K562 treated with DMSO at 1 percent for 12 hours (cell line): ENCODE results near the gene RPL27A. TPM values are rescaled to one million over a fixed set of nuclear protein-coding genes. Genes with fewer than 3 reads are reported as not detected.

Experiments
- total RNA-seq: library from RNA; unstranded; fragments of 300-600 nt; gene quantifications from 2 replicates; pipeline ENCODE4 v1.2.3, GENCODE V29; 2022; ENCODE audit not compliant: insufficient read depth

The RPL27A gene
- 2,009 and 2,697 TPM in 2 replicates for total RNA-seq

DNA sequence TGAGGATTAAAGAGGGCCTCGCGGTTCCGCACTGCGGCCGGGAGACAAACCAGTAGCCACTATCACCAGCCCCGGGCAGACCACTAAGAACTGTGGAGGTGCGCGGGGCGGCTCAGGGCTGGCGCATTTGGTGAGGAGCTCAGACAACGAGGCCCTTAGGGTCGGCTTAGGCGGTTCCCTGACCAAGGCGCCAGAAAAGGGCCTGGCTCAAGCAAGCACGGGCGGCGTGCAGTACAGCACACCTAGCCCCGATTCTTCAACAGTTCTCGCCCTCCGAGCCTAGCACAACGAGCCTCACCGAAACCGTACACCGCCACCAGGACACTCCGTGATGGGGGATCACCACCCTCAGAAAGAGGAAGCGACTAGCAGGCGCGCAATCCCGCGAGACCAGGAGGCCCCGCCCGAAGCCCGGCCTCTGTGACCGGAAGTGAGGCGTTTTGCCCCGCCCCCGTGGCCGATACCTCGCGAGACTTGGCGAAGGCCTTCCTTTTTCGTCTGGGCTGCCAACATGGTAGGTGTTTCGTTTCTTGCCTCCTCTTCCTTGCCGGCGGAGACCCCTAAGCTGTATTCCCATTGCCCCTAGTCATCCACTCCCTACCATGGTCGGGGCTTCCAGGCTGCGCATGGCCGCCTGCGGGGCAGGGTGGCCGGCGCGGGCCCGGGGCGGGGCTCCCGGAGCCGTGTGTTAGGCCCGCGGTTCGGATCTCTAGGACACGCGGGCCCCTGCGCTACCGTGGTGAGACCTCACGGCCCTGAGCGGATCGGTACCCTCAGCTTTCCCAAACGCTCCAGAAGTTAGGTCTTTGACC, at the start of gene RPL27A, which contains the start of gene TRIM66:
RPL27A (plus strand) TSS at position 490 of the 812 bp plus-strand sequence; CDS start at position 512, 22 bp downstream.
TRIM66 (minus strand) TSS at position 363 of the 812 bp plus-strand sequence. CDS start 10,391 bp downstream, outside the sequence.

Other genes with a start within 250 kb of the RPL27A start
- gene STK33, start 88.6 kb upstream of the RPL27A start, total RNA-seq: not detected in 2 replicates
- gene TRIM66, start 127 bp upstream of the RPL27A start, total RNA-seq: 3.4 and 4.2 TPM in 2 replicates
- 47.0 and 58.2 TPM in 2 replicates for gene AKIP1, start 228.4 kb downstream of the RPL27A start, total RNA-seq